HepG2 (cell line): ENCODE data around the gene SMURF1. TPM values are rescaled to one million over a fixed set of nuclear protein-coding genes. Genes with fewer than 3 reads are reported as not detected.
A peak's percentile ranks its signal among the peaks of the same experiment; 100 is the strongest.

Experiments used
- ATAC-seq: fragments of 200-7000 bp; cut with Tn5 transposase; 3 replicates; pipeline ENCODE4 v1.9.1; 2020; ENCODE audit warnings: mild to moderate bottlenecking, moderate library complexity
- BruUV-seq: library from RNA; stranded (reverse); fragments of 400-500 nt; replicated peaks from 2 replicates; lab custom pipeline; 2021; lab: Mats Ljungman, UMichigan
- CTCF ChIA-PET: fragments of 300-600 bp; formaldehyde crosslinking; extraction: SDS; loops from one replicate; lab custom pipeline; 2021; ENCODE audit warnings: low total read pairs, inconsistent platforms, low intra/inter-chr PET ratio; lab: Yijun Ruan, JAX
- POLR2A ChIA-PET: fragments of 350-600 bp; sonication (Branson Sonifier 250); formaldehyde crosslinking; loops from one replicate; lab custom pipeline; 2020; ENCODE audit warnings: antibody characterized with exemption, inconsistent platforms; lab: Yijun Ruan, JAX
- DNase-seq: peaks from one replicate; pipeline ENCODE4 v3.0.0-alpha.2; 2015; ENCODE audit warnings: low spot score
- FAIRE-seq: peaks from 3 replicates; lab custom pipeline; 2011; peaks lifted over from hg19 to GRCh38; lab: Jason Lieb, UNC
- H2AFZ ChIP-seq: one replicate; pipeline ENCODE4 v1.6.1; 2011; ENCODE audit warnings: low read length, inconsistent platforms
- H3K27ac ChIP-seq: fragments of 300-600 bp; 3 replicates; pipeline ENCODE4 v1.8.0; 2011; ENCODE audit warnings: mixed run types, mild to moderate bottlenecking, mixed read lengths, low read length, inconsistent platforms; ENCODE audit not compliant: insufficient read depth; ENCODE audit errors: extremely low read length
- H3K27me3 ChIP-seq, 2 experiments: fragments of 200-600 bp in 1 of 2; 2 replicates in 1 of 2; 3 replicates in 1 of 2; pipeline versions ENCODE4 v1.6.0 to v1.8.0; 2011; ENCODE audit warnings: low read length in 2 of 2, mild to moderate bottlenecking in 2 of 2, moderate library complexity in 2 of 2, inconsistent platforms in 1 of 2; ENCODE audit not compliant: insufficient read depth in 2 of 2, control insufficient read depth in 1 of 2
- H3K36me3 ChIP-seq, 2 experiments: fragments of 200-600 bp in 1 of 2; replicated peaks in 1 of 2; 2 replicates in 1 of 2; 3 replicates in 1 of 2; pipeline versions ENCODE4 v1.5.1 to v1.8.0; 2011; ENCODE audit warnings: low read length in 2 of 2, inconsistent platforms in 1 of 2; ENCODE audit not compliant: insufficient read depth in 2 of 2, control insufficient read depth in 1 of 2
- H3K4me1 ChIP-seq: 2 replicates; pipeline ENCODE4 v1.5.1; 2012; ENCODE audit warnings: low read length, inconsistent platforms; ENCODE audit not compliant: insufficient read depth
- H3K4me2 ChIP-seq: 2 replicates; pipeline ENCODE4 v1.6.0; 2011; ENCODE audit warnings: low read depth, low read length, inconsistent platforms
- H3K4me3 ChIP-seq, 3 experiments: fragments of 200-600 bp in 1 of 3; sonication (generic), shearing (Covaris generic) in 1 of 3; replicated peaks in 1 of 3; 2 replicates each; pipeline ENCODE4 v1.5.1; 2011 to 2016; ENCODE audit warnings: low read length in 3 of 3, inconsistent platforms in 2 of 3, low read depth in 2 of 3, mild to moderate bottlenecking in 2 of 3, control low read depth in 1 of 3, mixed read lengths in 1 of 3; ENCODE audit not compliant: insufficient read depth in 1 of 3
- H3K79me2 ChIP-seq: one replicate; pipeline ENCODE4 v1.6.1; 2011; ENCODE audit warnings: low read length, inconsistent platforms; ENCODE audit not compliant: insufficient read depth
- H3K9ac ChIP-seq: 2 replicates; pipeline ENCODE4 v1.6.0; 2011; ENCODE audit warnings: mild to moderate bottlenecking, low read depth, low read length, inconsistent platforms; ENCODE audit not compliant: insufficient read depth
- H3K9me3 ChIP-seq: 2 replicates; pipeline ENCODE4 v1.5.1; 2012; ENCODE audit warnings: mild to moderate bottlenecking, low read length
- H4K20me1 ChIP-seq: 2 replicates; pipeline ENCODE4 v1.6.0; 2011; ENCODE audit warnings: inconsistent platforms, mild to moderate bottlenecking, low read length, moderate library complexity; ENCODE audit not compliant: insufficient read depth
- AGO1 ChIP-seq: fragments of 200-400 bp; formaldehyde crosslinking; IDR thresholded peaks from 2 replicates; pipeline ENCODE4 v1.6.1; 2017; ENCODE audit warnings: mild to moderate bottlenecking, low read depth, low read length, moderate library complexity; ENCODE audit not compliant: poor library complexity, severe bottlenecking
- CTCF ChIP-seq: sonication (generic); formaldehyde crosslinking; IDR thresholded peaks from 2 replicates; pipeline ENCODE4 v1.5.0; 2020; ENCODE audit warnings: mild to moderate bottlenecking, missing genetic modification reagents, moderate library complexity
- ETV5 ChIP-seq: IDR thresholded peaks from 2 replicates; pipeline ENCODE4 v1.6.1; 2018; ENCODE audit warnings: missing biosample characterization, missing genetic modification reagents, inconsistent platforms, borderline replicate concordance
- FOXK2 ChIP-seq: fragments of 450-650 bp; IDR thresholded peaks from 2 replicates; pipeline ENCODE4 v1.6.1; 2016
- GLI4 ChIP-seq: sonication (generic); formaldehyde crosslinking; IDR thresholded peaks from 2 replicates; pipeline ENCODE4 v1.5.1; 2020; ENCODE audit warnings: missing genetic modification reagents, mild to moderate bottlenecking, moderate library complexity, borderline replicate concordance
- KDM2A ChIP-seq: sonication (generic); formaldehyde crosslinking; IDR thresholded peaks from 2 replicates; pipeline ENCODE4 v1.4.0; 2020; ENCODE audit warnings: low read depth, missing genetic modification reagents, borderline replicate concordance
- KMT2B ChIP-seq: IDR thresholded peaks from 2 replicates; pipeline ENCODE4 v1.6.1; 2016; ENCODE audit warnings: missing genetic modification reagents, missing compliant biosample characterization
- MXD3 ChIP-seq: IDR thresholded peaks from 2 replicates; pipeline ENCODE4 v1.6.1; 2016; ENCODE audit warnings: mild to moderate bottlenecking, missing biosample characterization, missing genetic modification reagents
- RBM22 ChIP-seq: fragments of 200-400 bp; formaldehyde crosslinking; optimal IDR thresholded peaks from 2 replicates; pipeline ENCODE3; 2017; ENCODE audit warnings: mild to moderate bottlenecking, low read length, moderate library complexity
- SATB2 ChIP-seq: sonication (generic); formaldehyde crosslinking; IDR thresholded peaks from 2 replicates; pipeline ENCODE4 v1.5.0; 2020; ENCODE audit warnings: missing genetic modification reagents
- XRCC5 ChIP-seq: fragments of 200-400 bp; formaldehyde crosslinking; optimal IDR thresholded peaks from 2 replicates; pipeline ENCODE3; 2017; ENCODE audit warnings: mild to moderate bottlenecking, low read length
- ZMAT3 ChIP-seq: sonication (generic); formaldehyde crosslinking; conservative IDR thresholded peaks from 2 replicates; pipeline ENCODE4 v1.7.0; 2021; ENCODE audit warnings: missing genetic modification reagents
- ZNF121 ChIP-seq: sonication (generic); formaldehyde crosslinking; IDR thresholded peaks from 2 replicates; pipeline ENCODE4 v1.5.0; 2020; ENCODE audit warnings: mild to moderate bottlenecking, missing genetic modification reagents
- ZNF574 ChIP-seq: sonication (generic); formaldehyde crosslinking; IDR thresholded peaks from 2 replicates; pipeline ENCODE4 v1.4.0; 2020; ENCODE audit warnings: missing genetic modification reagents
- ZNF747 ChIP-seq: sonication (generic); formaldehyde crosslinking; IDR thresholded peaks from 2 replicates; pipeline ENCODE4 v1.8.1; 2023; ENCODE audit warnings: missing genetic modification reagents, mild to moderate bottlenecking, borderline replicate concordance
- WGBS: methylation state at CpG from one replicate; pipeline ENCODE4 v1.1.6; 2017; ENCODE audit warnings: low lambda C conversion rate; 5-methylcytosine and 5-hydroxymethylcytosine counted together
- in situ Hi-C: cut with HindIII; loops from 2 replicates; pipeline ENCODE4 v1.10.0; 2017; ENCODE audit warnings: low pct_unique_long_range_greater_than_20kb; ENCODE audit not compliant: extremely low pct_ligation_motif_present
- intact Hi-C: fragments of 100-400 bp; cut with micrococcal nuclease; formaldehyde crosslinking; loops from one replicate; pipeline ENCODE4 v1.10.0; 2022; ENCODE audit not compliant: unreplicated experiment
- polyA plus RNA-seq, 8 experiments: library from polyadenylated mRNA; depleted of rRNA in 3 of 8; stranded (reverse) in 7 of 8; unstranded in 1 of 8; fragments of >200 nt; fragmentation: Illumina TruSeq in 4 of 8; extraction: Trizol in 4 of 8; gene quantifications; 2 replicates each; pipeline versions ENCODE4 v1.2.1 to v1.2.3, GENCODE V29; 2011 to 2016; ENCODE audit warnings: low read depth in 4 of 8, missing spikeins in 1 of 8, mixed read lengths in 1 of 8; ENCODE audit not compliant: insufficient read depth in 1 of 8
- total RNA-seq, 5 experiments: library from RNA; depleted of rRNA; stranded (reverse); fragments of >200 nt; fragmentation: Illumina TruSeq; extraction: Trizol; gene quantifications; 2 replicates each; pipeline ENCODE4 v1.2.3, GENCODE V29; 2016; ENCODE audit warnings: low read depth in 1 of 5

The SMURF1 gene
- total and polyA plus RNA-seq, 2 of the 13 experiments (the other 11 are each of a cell fraction or from before 2014, with no cell fraction given): 8.3 to 11.1 TPM

GRCh38 chr7:99040104-99040958, 103.6 kb downstream of the SMURF1 start:
- Histone ChIP-seq H3K27me3 (no peaks in the 10 kb centered on the region), H3K4me3 (no peak overlapping the region), H2AFZ (no peak overlapping the region), H3K9ac (no peak overlapping the region), H3K9me3 (no peaks in the 10 kb centered on the region), H3K27ac (no peak overlapping the region), H3K79me2 (no peaks in the 10 kb centered on the region), H3K4me2 (no peak overlapping the region), H3K36me3 (peaks cover 23 to 68% of the 10 kb centered on the region in 2 experiments), H4K20me1 (no peaks in the 10 kb centered on the region), H3K4me1 (peaks cover 26% of the 10 kb centered on the region)
- intact Hi-C loops (loop anchor here (1.0 to 5.0 kb wide), 4 partner anchors 102 to 273 kb away; partner anchors contain the start of gene SMURF1), in situ Hi-C loops (loop anchor here (5.0 kb wide), 3 partner anchors 102 to 272 kb away; partner anchors contain the start of gene SMURF1)
- peak; percentile 88 for ATAC-seq
- ChIA-PET CTCF (interaction anchor here (1.0 to 3.2 kb wide), 3 partner anchors 177 to 273 kb away, joined by 3 to 29 read pairs (median 4); no protein-coding TSS in a partner anchor), POLR2A (interaction anchor here (1.0 kb wide), 1 partner anchor 227 kb away, joined by 3 read pairs; no protein-coding TSS in a partner anchor)
- 84% methylated on average over 30 of the region's 31 CpGs for WGBS
- peak; percentile 80 for FAIRE-seq
- BruUV-seq: no TSS peak
- DNase-seq: peak; percentile 79
- TF ChIP-seq GLI4 (CRISPR knock-in tag): no peak
- TF ChIP-seq ZMAT3 (CRISPR knock-in tag): 0 out of 2 replicates have a peak, but pooled peaks have one; percentile 49
- no peak for TF ChIP-seq FOXK2
- peak; percentile 92 for TF ChIP-seq CTCF (CRISPR knock-in tag)
- peak; percentile 18; the same call in 1 of the 2 replicates for TF ChIP-seq ZNF574 (CRISPR knock-in tag)
- TF ChIP-seq ZNF121 (CRISPR knock-in tag): peak; percentile 33; the same call in 1 of the 2 replicates
- TF ChIP-seq SATB2 (CRISPR knock-in tag): no peak
- TF ChIP-seq RBM22: peak; percentile 38
- peak; percentile 39 for TF ChIP-seq AGO1
- TF ChIP-seq ETV5 (CRISPR knock-in tag): no peak
- no peak for TF ChIP-seq ZNF747 (CRISPR knock-in tag)
- peak; percentile 37; the same call in 1 of the 2 replicates for TF ChIP-seq KDM2A
- peak; percentile 75 for TF ChIP-seq XRCC5
- TF ChIP-seq MXD3: no peak
- TF ChIP-seq KMT2B (CRISPR knock-in tag): no peak
